ENCODE results near the gene HAGH. TPM values are rescaled to one million over a fixed set of nuclear protein-coding genes. Genes with fewer than 3 reads are reported as not detected.

HAGH gene
- total RNA-seq, 1 experiment from 2014 or later = 48.2 TPM

- Mint-ChIP-seq H3K4me1 (ENCODE audit: low read depth, unreplicated experiment) (no peaks in the 10 kb centered on the region), H3K36me3 (ENCODE audit: insufficient read depth, unreplicated experiment) (peaks cover 33% of the 10 kb centered on the region), H3K27ac (ENCODE audit: unreplicated experiment) (no peak overlapping the region), H3K9me3 (ENCODE audit: low read depth, unreplicated experiment) (no peaks in the 10 kb centered on the region), H3K27me3 (ENCODE audit: unreplicated experiment) (no peaks in the 10 kb centered on the region), H3K4me3 (ENCODE audit: low read depth, unreplicated experiment) (no peak overlapping the region)
- no peak for DNase-seq
- intact Hi-C loops (cut with micrococcal nuclease; ENCODE audit: unreplicated experiment) = no loop called here
- no TSS peak for BruUV-seq (replicated peaks)
- TF ChIP-seq CTCF (IDR thresholded peaks at IDR 0.05; ENCODE audit: unreplicated experiment) = no peak
- CTCF ChIA-PET = no interaction called here
These were observed 8.9 kb downstream of the HAGH start for GRCh38 chr16:1817716-1818115.

- H3K27ac Mint-ChIP-seq (ENCODE audit: unreplicated experiment) = no peak overlapping the region
- peaks cover 33% of the 10 kb centered on the region for H3K36me3 Mint-ChIP-seq (ENCODE audit: insufficient read depth, unreplicated experiment)
- H3K27me3 Mint-ChIP-seq (ENCODE audit: unreplicated experiment) = no peaks in the 10 kb centered on the region
- no peaks in the 10 kb centered on the region for H3K4me1 Mint-ChIP-seq (ENCODE audit: low read depth, unreplicated experiment)
- CTCF ChIA-PET = no interaction called here
- no peak for TF ChIP-seq CTCF (IDR thresholded peaks at IDR 0.05; ENCODE audit: unreplicated experiment)
- no TSS peak for BruUV-seq (replicated peaks)
- no peak for DNase-seq
- H3K9me3 Mint-ChIP-seq (ENCODE audit: low read depth, unreplicated experiment) = no peaks in the 10 kb centered on the region
- intact Hi-C loops (cut with micrococcal nuclease; ENCODE audit: unreplicated experiment) = no loop called here
- no peak overlapping the region for H3K4me3 Mint-ChIP-seq (ENCODE audit: low read depth, unreplicated experiment)
These were observed 9.4 kb downstream of the HAGH start for GRCh38 chr16:1817276-1817589.

GRCh38 chr16:1816396-1817275 is 10.0 kb downstream of the HAGH start:
- BruUV-seq (replicated peaks) = no TSS peak
- TF ChIP-seq CTCF (IDR thresholded peaks at IDR 0.05; ENCODE audit: unreplicated experiment) = no peak
- peaks cover 36% of the 10 kb centered on the region for H3K36me3 Mint-ChIP-seq (ENCODE audit: insufficient read depth, unreplicated experiment)
- CTCF ChIA-PET = no interaction called here
- no peaks in the 10 kb centered on the region for H3K4me1 Mint-ChIP-seq (ENCODE audit: low read depth, unreplicated experiment)
- H3K27ac Mint-ChIP-seq (ENCODE audit: unreplicated experiment) = no peak overlapping the region
- H3K27me3 Mint-ChIP-seq (ENCODE audit: unreplicated experiment) = no peaks in the 10 kb centered on the region
- no peaks in the 10 kb centered on the region for H3K9me3 Mint-ChIP-seq (ENCODE audit: low read depth, unreplicated experiment)
- no peak for DNase-seq
- intact Hi-C loops (cut with micrococcal nuclease; ENCODE audit: unreplicated experiment) = no loop called here
- no peak overlapping the region for H3K4me3 Mint-ChIP-seq (ENCODE audit: low read depth, unreplicated experiment)

- intact Hi-C loops (cut with micrococcal nuclease; ENCODE audit: unreplicated experiment) = no loop called here
- H3K9me3 Mint-ChIP-seq (ENCODE audit: low read depth, unreplicated experiment) = no peaks in the 10 kb centered on the region
- no TSS peak for BruUV-seq (replicated peaks)
- H3K27ac Mint-ChIP-seq (ENCODE audit: unreplicated experiment) = no peak overlapping the region
- no peaks in the 10 kb centered on the region for H3K4me1 Mint-ChIP-seq (ENCODE audit: low read depth, unreplicated experiment)
- no peak overlapping the region for H3K4me3 Mint-ChIP-seq (ENCODE audit: low read depth, unreplicated experiment)
- TF ChIP-seq CTCF (IDR thresholded peaks at IDR 0.05; ENCODE audit: unreplicated experiment) = no peak
- CTCF ChIA-PET = interaction anchor here (0.6 kb wide), 1 partner anchor 50 kb away, joined by 4 read pairs; no protein-coding TSS in a partner anchor
- peaks cover 34% of the 10 kb centered on the region for H3K36me3 Mint-ChIP-seq (ENCODE audit: insufficient read depth, unreplicated experiment)
- no peak for DNase-seq
- no peaks in the 10 kb centered on the region for H3K27me3 Mint-ChIP-seq (ENCODE audit: unreplicated experiment)
These were observed 11.2 kb downstream of the HAGH start for GRCh38 chr16:1815461-1815860.
